GM21723 (cell line): ENCODE data around the gene PCYT1B.
"Not testable (repeated sequence)": the region's sequence is repeated elsewhere in the genome, so short reads cannot be mapped to it uniquely, and the experiment has no call there.

Experiments
- ATAC-seq: cut with Tn5 transposase; IDR thresholded peaks from one replicate; pipeline ENCODE4 v1.9.1; 2021; ENCODE audit warnings: mild to moderate bottlenecking, moderate library complexity; ENCODE audit not compliant: unreplicated experiment

PCYT1B gene

DNA sequence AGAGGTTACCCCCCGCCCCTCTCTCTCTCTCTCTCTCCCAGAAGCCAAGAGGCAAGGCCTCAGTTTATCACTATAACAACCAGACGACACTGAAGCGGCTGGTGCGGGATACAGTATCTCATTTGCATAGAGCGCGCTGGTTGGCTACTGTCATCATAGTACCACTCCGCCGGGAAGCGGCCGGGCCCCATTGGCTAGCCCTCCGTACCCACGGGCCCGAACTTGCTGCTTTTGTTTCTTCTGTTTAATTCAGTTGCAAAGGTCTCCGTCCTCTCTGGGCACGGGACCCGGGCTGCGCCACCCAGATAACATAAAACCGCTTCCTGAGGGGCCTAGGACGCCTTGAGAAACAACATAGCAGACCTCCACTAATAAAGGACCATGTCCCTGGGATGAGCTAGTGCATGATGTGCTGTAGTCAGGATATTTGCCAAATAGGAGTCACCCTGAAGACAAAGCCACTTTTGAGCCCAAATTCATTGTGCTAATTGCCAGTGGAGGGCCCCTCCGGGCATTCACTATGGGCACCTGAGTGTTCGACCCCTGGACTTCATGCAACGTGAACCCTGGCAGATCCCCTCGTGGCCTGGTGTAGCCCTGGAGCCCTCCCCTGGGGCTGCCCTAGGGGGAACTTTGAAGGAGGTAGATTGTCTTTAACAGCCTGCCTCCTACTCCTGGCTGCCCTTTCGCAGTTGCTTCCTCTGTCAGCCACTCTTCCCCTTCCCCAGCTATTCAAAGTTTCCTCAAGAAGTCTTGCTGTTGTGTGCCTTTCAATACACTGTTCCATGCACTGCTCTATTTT is at the start of gene PCYT1B:
PCYT1B (minus strand) TSS at position 91 of the 802 bp plus-strand sequence. CDS start 242 bp downstream, outside the sequence.
- peak; percentile 78 for ATAC-seq

DNA sequence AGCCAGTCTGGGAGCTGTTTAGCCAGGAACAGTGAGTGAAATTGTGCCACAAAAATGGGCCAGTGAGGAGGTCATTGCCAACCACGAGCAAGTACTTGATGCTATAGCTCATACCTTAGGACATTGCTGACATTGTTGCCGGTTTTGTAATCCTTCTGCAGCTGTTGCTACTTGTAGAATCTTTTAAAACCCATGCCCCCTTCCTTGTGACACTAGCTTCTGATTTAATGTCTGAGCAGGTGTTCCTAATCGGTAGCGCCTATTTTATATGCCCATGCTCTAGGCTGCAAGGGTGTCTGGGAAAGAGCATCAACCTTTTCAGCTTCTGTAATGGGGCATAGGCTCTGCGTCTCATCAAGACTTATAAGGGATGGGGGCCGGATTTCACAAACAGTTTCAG is 49.1 kb upstream of the PCYT1B start:
- no peak for ATAC-seq

GRCh38 chrX:24694825-24695224 is 47.7 kb upstream of the PCYT1B start:
- ATAC-seq, result no peak

DNA sequence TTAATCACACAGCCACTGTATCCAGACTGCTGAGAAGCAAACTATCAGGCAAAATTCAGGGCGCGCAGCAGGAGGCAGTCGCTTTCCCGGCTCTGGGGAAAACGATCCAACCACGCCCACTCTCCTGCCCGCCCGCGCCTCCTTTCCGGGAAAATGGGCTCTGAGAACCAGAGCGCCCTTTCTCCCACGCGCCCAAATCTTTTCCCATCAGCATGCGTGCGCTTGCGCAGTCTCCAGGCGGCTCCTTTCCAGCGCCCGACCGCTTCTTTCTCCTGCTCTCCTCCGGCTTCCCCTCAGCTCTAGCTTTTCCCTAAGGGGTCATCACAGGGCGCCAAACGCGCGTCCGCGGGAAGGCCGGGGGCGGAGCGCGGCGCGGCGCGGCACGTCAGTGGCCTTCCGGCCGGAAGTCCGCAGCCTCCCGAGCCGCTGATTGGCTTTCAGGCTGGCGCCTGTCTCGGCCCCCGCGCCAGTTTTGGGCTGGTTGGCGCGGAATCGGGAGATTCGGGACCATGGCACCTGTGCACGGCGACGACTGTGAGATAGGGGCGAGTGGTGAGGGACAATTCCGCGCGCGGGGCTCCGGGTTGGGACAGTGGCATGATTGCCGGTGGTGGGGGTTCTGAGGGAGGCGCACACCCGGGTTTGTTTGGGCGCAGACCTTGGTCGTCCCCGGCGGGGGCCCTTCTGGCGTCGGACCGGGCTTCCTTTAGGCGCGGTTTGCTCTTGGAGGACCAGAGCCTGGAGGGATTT is 46.5 kb upstream of the PCYT1B start, which contains the start of gene POLA1:
POLA1 (plus strand) TSS at position 466 of the 750 bp plus-strand sequence; CDS start at position 510, 44 bp downstream.
- peak; percentile 94 for ATAC-seq

- ATAC-seq, result no peak
These were observed 45.2 kb upstream of the PCYT1B start for GRCh38 chrX:24692305-24692704.

- ATAC-seq, result no peak
These were observed 36.9 kb upstream of the PCYT1B start for GRCh38 chrX:24684048-24684447.

- ATAC-seq, result no peak
These were observed 35.7 kb upstream of the PCYT1B start for GRCh38 chrX:24682739-24683432.

DNA sequence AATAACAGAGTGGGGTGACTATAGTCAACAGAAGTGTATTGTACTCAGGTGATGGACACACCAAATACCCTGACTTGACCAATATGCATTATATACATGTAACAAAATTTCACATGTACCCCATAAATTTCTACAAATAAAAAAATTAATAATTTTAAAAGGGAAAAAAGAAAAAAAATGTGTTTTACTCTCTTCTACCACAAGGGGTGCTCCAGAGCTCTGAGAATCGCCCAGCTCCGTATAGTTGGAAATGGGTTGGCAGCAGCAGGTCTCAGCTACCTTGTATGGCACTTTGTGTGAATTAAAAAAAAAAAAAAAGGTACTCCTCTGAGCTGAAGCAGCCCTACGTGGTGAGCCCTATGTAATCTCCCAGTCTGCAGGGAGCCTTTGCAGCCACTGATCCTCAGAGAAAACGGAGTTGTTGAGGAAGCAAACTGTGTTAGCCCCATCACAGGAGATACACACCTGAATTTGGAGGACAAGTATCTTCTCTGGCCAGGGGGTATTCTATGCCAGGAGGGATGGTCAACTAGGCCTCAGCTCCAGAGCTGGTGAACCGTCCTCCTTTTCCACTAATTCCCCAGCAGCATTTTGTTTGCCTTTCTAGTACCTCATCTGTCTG is 29.4 kb upstream of the PCYT1B start:
- ATAC-seq, result peak; percentile 67

- ATAC-seq, result no peak
These were observed 26.3 kb upstream of the PCYT1B start for GRCh38 chrX:24673424-24673823.

GRCh38 chrX:24672701-24673190 is 25.6 kb upstream of the PCYT1B start:
- ATAC-seq, result no peak

GRCh38 chrX:24668111-24668510 is 21.0 kb upstream of the PCYT1B start:
- no peak for ATAC-seq

GRCh38 chrX:24662352-24662751 is 15.2 kb upstream of the PCYT1B start:
- ATAC-seq, result no peak

DNA sequence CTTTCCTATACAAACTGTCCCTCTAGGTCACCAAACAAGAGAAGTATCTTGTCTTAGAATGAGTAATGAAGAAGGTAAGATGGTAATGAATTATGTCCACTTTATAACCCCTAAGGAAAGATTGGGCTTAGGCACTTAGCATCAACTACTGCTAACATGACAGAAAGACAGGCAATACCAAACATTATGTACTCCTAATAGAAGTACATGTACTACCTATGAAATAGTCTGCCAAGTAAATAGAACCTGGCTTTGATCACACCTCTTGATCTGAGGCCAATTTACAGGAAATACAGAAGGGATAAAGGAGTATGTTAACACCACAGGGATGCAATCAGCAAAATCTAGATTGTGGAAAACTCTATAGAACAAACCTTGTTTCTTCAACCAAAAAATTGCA is 14.1 kb upstream of the PCYT1B start:
- no peak for ATAC-seq

- no peak for ATAC-seq
These were observed 12.5 kb upstream of the PCYT1B start for GRCh38 chrX:24659646-24660045.

GRCh38 chrX:24659106-24659505 is 12.0 kb upstream of the PCYT1B start:
- no peak for ATAC-seq

- no peak for ATAC-seq
These were observed 11.3 kb upstream of the PCYT1B start for GRCh38 chrX:24658421-24658820.

- ATAC-seq, result no peak
These were observed 10.7 kb upstream of the PCYT1B start for GRCh38 chrX:24657671-24658386.

- ATAC-seq, result not testable (repeated sequence)
These were observed 8.5 kb upstream of the PCYT1B start for GRCh38 chrX:24655679-24656078.

GRCh38 chrX:24651783-24652182 is 4.6 kb upstream of the PCYT1B start:
- ATAC-seq, result no peak

- no peak for ATAC-seq
These were observed 1.3 kb upstream of the PCYT1B start for GRCh38 chrX:24648495-24648894.
